ENCODE results near the gene NRL. TPM values are rescaled to one million over a fixed set of nuclear protein-coding genes. Genes with fewer than 3 reads are reported as not detected.

NRL gene
- 0.55 TPM for polyA plus RNA-seq (2013, experiment 1 of 2; ENCODE audit: insufficient read length)
- 0.11 TPM for polyA plus RNA-seq (2013, experiment 2 of 2; ENCODE audit: insufficient read length)

DNA sequence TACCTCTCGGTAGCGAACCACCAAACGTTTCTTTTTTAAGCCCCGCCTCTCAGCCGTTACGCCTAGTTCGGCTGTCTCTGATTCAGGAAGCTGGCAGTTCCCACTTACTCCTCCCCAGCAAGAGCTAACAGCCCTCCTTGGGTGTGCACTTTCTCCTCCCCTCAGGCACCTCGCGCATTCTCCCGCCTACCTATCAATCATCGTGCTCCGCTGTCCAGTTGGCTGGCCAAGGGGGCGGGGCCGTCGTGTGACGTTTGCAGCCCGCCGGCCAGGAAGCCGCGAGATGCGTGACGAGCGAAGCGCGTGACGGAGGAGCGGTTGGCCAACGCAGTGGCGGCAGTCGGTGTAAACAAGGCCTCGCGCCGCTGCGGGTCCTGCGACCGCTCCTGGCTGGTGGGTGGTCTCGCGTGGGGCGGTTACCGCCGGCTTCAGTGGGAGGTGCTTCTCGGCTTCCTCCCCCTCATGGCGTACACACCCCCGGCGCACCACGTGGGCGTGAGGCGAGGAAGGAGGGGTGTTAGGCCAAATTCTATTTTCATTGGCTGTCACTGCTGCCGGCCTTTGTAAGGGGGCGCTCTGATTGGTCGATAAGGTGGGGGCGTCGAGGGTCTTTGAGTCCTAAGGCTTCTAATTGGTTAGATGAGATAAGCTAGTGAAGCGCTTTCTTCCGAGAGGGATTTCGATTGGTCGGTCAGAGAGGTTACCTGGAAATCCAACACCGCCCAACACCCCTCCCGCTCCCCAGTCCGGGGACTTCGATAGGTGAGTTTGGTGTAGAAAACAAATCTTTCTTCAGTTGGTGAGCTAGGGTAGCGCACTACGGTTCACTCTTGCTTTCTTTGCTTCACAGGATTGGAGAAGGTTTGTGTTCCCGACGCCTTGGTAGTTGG, at the start of gene NRL, which contains the start of gene DCAF11:
NRL (minus strand) TSS at position 418 of the 890 bp plus-strand sequence. CDS start 32,101 bp downstream, outside the sequence.
DCAF11 (plus strand) TSS at position 246 of the 890 bp plus-strand sequence. CDS start 818 bp downstream, outside the sequence.
- DNase-seq: peak; percentile 100

DNA sequence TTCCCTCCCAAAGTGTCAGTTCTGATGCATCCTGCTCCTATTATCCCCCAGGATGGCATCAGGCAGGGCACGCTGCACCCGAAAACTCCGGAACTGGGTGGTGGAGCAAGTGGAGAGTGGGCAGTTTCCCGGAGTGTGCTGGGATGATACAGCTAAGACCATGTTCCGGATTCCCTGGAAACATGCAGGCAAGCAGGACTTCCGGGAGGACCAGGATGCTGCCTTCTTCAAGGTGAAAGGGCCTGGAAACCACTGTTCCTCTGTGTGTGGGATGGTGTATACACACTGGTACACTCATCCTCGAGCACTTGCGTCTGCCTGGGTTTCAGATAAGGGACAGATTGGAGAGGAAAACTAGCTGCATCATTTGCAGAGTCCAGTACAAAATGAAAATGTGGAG, 47.3 kb upstream of the NRL start:
- DNase-seq: no peak

DNA sequence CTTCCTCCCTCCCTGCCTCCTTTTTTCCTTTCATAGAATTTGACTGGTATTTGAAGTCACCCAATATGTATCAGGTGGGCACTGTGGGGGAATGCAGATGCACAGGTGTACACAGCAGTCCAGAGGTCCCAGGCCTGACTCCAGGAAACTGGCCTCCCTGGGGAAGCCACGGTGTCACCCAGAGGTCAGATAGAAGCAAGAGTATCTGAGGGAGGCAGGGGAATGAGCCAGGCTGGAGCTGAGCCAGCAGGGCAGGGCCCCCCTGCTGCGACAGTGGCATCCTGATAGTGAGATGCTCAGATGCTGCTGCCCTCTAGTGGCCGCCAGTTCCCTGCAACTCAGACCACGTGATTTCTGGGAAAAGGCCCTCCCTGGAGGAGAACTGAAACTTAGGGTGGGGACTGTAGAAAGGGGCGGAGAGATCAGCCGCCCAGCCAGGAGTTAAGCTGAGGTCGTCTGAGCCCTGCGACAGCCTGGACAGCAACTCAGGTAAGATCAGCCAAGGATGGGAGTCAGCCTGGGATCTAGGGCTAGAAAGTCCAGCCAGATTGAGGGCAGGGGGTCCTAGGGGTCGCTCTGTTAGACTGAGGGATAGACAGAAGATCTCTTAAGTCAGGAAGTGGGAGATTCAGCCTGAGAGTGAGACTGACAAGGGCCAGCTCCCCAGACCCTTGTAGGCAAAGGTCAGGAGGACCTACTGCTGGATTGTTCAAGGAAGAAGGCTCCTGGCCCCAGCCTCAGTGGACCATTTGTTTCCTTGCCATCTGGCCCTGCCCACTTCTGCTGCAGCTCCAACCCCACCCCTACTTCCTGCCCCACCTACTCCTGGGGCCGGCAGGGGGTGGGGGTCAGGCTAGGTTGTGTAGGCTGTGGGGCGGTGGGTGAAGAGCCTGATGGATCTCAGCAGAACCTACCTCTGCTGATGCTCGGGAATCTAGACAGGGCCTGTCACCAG, 46.4 kb upstream of the NRL start, which contains the start of gene IRF9:
IRF9 (plus strand) TSS at position 416 of the 955 bp plus-strand sequence. CDS start 880 bp downstream, outside the sequence.
- peak; percentile 95 for DNase-seq

DNA sequence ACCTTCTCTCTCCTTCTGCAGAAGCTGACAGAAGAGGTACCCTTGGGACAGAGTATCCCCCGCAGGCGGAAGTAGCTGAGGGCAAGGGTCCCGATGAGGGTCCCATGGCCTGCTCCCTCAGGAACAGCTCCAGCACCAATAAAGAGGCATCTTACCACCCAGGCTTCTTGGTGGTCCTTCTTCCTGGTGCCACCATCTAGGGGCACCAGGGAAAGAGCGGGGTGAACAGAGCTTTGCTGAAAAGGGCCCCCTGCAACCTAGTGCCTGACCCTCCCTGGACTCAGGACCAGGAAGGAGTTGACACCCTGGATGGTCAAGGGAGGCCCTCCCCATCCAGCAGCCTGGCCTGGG, 45.7 kb upstream of the NRL start:
- DNase-seq: no peak

DNA sequence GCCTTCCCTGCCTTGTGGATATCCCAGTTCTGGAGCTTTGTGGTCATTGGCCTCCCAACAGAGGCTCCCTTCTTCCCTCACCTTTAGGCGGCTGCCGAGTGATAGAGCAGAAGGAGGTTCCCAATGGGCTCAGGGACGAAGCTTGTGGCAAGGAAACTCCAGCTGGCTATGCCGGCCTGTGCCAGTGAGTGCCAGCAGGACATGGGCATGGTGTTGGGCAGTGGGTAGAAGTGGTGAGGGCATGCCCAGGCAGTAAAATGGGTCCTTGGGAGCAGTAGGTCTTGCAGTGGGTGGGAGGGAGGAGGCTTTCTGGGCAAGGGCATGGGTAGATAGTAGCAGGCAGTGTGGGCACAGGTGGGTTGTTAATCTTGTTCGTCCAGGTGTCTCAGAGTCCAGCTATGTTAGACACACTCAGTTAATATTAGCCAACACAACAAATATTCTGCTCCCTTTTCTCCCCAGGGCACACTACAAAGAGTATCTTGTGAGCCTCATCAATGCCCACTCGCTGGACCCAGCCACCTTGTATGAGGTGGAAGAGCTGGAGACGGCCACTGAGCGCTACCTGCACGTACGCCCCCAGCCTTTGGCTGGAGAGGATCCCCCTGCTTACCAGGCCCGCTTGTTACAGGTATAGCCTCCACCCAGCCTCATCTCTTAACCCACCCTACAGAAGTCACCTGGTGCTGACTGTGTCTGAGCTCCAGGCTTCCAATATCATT, 45.2 kb upstream of the NRL start:
- DNase-seq: no peak

DNA sequence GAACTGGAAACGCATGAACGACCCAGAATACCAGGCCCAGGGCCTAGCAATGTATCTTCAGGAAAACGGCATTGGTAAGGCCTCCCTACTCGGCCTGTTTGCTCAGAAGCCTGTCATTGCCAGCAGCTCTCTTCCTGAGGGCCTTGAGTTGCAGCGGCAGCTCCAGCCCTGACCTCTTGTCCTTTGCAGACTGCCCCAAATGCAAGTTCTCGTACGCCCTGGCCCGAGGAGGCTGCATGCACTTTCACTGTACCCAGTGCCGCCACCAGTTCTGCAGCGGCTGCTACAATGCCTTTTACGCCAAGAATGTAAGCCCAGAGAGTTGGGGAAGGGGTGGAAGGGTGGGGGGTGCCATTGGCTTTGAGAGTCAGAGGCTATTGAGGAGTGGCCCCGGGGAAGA, 42.6 kb upstream of the NRL start:
- DNase-seq: no peak

DNA sequence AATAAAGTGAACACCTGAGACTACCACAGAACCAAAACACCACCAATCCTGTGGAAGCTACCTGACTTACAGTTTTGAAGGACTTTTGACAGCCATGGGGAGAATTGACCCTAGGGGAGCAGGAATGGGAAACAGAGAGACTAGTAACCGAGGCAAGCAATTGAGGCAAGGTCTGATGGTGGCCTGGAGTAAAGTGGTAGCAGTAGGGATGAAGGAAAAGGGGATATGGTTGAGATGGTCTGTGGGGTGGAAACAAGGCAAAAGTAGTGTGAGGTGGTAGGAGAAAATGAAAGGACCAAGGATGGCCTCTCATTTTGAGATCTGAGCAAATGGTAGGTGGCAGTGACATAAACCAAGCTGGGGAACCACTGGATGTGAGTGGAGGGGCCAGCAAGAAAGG, 42.1 kb upstream of the NRL start:
- DNase-seq: no peak

DNA sequence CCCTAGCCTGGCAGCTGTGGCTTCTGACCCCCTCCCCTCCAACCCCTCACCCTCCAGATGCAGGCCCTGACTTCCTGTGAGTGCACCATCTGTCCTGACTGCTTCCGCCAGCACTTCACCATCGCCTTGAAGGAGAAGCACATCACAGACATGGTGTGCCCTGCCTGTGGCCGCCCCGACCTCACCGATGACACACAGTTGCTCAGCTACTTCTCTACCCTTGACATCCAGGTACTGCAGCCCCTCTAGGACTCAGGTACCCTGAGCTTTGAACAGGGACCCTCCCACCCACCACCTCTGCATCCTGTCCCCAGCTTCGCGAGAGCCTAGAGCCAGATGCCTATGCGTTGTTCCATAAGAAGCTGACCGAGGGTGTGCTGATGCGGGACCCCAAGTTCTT, 40.4 kb upstream of the NRL start:
- DNase-seq: no peak

DNA sequence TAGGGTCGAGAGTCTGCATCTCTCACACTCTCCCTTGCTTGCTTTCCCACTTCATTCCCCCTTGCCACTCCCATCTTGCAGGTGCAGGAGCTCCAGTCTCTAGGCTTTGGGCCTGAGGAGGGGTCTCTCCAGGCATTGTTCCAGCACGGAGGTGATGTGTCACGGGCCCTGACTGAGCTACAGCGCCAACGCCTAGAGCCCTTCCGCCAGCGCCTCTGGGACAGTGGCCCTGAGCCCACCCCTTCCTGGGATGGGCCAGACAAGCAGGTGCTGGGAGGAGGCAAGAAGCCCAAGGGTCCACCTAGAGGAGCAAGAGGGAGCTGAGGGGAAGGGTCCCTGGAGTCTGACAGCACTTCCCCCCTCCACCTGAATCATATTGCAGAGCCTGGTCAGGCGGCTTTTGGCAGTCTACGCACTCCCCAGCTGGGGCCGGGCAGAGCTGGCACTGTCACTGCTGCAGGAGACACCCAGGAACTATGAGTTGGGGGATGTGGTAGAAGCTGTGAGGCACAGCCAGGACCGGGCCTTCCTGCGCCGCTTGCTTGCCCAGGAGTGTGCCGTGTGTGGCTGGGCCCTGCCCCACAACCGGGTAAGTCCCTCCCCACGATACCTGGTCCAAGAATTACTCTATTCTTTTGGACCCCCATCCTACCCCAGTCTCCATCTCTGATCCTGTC, 36.8 kb upstream of the NRL start:
- DNase-seq: no peak

DNA sequence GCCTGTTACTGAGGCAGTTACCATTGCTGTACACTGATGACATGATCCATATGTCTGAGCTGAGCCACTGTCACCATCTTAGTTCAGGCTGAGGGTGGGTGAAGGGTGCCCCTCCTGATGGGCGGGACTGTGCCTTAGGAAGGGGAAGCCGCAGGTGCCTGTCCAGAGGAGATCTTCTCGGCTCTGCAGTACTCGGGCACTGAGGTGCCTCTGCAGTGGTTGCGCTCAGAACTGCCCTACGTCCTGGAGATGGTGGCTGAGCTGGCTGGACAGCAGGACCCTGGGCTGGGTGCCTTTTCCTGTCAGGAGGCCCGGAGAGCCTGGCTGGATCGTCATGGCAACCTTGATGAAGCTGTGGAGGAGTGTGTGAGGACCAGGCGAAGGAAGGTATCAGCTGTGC, 36.2 kb upstream of the NRL start:
- DNase-seq: no peak

DNA sequence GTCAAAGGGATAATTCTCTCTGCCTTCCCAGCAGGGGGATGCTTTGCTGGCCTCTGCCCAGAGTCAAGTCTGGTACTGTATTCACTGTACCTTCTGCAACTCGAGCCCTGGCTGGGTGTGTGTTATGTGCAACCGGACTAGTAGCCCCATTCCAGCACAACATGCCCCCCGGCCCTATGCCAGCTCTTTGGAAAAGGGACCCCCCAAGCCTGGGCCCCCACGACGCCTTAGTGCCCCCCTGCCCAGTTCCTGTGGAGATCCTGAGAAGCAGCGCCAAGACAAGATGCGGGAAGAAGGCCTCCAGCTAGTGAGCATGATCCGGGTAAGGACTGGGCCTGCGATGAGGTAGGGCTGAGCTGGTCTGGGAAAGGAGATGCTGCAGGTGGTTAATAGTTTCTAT, 35.8 kb upstream of the NRL start:
- no peak for DNase-seq

DNA sequence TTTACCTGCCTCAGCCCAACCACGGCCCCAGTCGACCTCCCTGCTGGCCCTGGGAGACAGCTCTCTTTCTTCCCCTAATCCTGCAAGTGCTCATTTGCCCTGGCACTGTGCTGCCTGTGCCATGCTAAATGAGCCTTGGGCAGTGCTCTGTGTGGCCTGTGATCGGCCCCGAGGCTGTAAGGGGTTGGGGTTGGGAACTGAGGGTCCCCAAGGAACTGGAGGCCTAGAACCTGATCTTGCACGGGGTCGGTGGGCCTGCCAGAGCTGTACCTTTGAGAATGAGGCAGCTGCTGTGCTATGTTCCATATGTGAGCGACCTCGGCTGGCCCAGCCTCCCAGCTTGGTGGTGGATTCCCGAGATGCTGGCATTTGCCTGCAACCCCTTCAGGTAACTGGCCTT, 35.3 kb upstream of the NRL start:
- DNase-seq: no peak

DNA sequence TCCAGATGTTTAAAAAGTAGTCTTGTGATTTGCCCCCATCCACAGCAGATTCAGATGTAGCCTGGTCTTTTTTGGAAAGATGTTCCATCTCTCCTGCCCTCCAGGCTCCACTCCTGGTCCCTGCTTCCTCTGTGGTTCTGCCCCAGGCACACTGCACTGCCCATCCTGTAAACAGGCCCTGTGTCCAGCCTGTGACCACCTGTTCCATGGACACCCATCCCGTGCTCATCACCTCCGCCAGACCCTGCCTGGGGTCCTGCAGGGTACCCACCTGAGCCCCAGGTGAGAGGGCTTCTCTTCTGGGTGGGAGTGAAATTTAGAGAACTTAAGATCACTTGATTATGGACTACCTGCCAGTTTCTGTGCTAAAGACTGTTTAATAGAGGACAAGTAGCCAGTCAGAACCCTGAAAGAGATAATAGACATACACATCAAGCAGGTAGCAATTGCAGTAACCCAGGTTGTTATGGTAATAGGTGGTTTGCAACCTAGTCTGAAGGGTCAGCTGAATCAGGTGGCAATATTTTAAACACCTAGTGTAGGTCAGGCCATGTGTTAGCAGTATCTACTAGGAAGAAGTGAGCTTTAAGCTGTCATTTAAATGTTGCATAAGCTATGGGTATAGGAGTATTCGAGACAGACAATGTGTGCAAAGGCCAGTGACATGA, 34.7 kb upstream of the NRL start:
- no peak for DNase-seq

DNA sequence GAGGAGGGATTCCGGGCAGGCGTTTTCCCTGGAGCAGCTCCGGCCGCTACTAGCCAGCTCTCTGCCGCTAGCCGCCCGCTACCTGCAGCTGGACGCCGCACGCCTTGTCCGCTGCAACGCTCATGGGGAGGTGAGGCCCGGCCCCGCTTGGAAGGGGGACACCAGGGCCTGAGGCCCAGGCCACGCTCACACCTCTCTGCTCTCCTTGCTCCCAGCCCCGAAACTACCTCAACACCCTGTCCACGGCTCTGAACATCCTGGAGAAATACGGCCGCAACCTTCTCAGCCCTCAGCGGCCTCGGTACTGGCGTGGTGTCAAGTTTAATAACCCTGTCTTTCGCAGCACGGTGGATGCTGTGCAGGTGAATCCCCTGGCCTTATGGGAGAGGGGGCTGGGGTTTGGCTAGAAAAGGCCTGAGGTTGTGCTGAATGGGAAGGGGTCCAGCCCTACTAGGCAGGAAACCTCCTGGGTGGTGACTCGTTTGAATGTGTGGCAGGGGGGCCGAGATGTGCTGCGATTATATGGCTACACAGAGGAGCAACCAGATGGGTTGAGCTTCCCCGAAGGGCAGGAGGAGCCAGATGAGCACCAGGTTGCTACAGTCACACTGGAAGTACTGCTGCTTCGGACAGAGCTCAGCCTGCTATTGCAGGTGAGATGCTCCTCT, 33.1 kb upstream of the NRL start:
- no peak for DNase-seq

DNA sequence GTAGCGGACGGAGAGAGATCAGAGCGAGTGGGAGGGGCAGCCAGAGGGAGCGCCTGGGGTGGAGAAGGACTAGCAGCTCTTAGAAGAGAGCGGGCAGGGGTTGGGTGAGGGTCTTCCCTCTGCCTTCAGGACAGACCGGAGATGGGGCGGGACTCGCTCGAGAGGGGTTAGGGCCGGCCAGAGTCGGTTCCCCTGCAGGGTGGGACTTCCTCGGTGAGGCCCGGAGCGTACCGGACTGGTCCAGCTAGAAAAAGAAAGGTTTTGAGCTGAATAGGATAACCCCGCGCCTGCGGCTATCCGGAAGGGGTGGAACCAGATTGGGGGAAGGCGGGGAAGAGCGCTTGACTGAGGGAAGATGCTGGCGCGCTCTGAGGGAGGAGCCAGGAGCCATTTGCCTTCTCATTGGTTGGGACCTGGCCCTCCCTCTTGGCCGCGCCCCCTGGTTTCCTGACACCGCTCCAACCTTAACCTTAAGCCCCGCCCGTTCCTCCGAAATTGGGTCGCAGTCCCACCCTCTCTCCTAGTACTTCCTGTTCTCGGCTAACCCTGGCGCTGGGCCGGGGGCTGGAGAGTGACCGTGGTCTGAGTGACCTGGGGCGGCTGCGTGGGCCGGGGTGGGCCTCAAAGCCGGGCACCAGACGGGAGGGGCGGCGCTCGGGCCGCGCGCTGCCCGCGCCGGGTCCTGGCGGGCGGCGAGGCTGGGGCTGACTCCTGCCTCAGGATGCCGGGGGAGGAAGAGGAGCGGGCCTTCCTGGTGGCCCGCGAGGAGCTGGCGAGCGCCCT, 32.4 kb upstream of the NRL start, which contains the start of gene RNF31:
RNF31 (plus strand) TSS at position 521 of the 783 bp plus-strand sequence; CDS start at position 722, 201 bp downstream.
- peak; percentile 99 for DNase-seq

DNA sequence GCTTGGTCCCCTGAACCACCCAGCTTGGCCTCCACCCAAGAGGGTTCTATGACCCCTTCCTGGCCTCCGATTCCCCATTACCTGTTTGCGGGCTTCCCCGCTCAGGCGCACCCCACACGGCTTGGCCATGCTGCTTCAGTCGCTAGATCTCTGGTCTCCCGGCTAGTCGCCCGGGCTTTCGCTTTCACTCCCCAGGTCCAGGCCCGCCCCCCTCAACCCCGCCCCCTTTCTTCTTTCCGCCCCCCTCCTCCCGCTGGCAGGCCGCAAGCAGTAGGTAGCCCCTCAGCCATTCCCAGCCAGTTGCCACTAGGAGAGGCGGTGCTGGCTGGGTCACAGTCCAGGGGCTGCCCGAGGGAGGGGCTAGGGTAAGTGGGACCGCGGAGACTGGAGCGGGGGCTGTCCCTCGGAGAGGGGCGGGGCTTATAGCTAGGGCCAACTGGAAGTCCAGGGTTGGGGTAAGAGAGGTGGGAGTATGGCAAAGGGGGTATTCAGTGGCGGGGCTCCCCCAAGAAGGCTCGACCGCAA, 31.8 kb upstream of the NRL start, which contains the start of gene PSME2:
PSME2 (minus strand) TSS at position 158 of the 525 bp plus-strand sequence; CDS start at position 129, 29 bp downstream.
- peak; percentile 98 for DNase-seq

DNA sequence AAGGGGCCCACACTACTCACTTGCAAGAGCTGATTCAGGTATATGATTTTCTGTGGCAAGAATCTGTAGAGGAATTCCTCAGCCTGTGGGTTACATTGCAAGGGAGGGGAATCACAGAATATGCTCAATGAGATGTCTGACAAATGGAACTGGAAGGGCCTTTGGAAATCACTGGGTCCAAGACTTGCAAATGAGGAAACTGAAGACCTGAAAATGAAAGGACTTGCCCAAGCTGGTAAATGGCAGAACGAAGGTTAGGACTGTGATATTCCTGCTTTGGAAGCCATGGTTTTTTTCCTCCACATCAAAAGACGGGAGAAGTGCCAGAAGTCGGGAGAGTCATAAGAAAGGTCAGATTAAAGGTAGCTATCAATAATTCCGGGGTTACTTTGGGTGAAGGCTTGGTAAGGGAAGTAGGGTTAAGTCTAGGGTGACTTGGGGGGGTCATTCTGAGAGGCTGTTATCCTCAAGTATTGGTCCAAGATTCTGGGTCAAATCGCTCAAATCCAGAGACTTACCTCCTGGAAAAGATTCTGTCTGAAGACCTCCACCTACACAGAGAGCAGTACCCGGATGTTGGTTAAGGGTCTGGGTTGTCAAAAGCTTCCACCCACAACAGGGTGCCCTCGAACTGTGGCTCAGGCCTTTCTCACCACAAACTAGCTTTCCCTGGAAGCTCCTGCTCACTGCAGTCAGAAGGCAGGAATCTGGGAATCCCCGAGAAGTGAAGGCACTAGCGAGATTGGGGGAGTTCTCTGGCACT, 31.1 kb upstream of the NRL start:
- peak; percentile 71 for DNase-seq

DNA sequence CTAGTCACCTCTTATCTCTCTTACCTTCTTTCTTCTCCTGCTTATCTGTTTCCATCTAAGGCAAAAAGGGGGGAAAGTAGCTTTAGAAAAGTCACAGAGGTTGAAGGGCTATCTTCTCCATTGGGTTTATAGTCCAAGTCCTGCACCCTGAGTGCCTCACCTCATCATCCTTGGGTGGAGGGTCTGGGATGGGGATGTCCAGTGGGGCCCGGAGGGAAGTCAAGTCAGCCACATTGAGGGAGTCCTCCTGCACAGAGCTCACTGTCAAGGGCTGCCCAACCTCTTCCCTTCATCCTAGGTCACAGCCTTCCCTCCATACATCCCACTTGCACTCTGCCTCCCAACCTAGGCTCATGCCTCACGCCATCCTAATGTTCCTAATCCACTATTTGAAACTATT, 30.5 kb upstream of the NRL start:
- no peak for DNase-seq

All from fibroblast of skin of back (primary cell).